K562 treated with DMSO at 1 percent for 12 hours (cell line): ENCODE data around the gene SLC27A6. TPM values are rescaled to one million over a fixed set of nuclear protein-coding genes. Genes with fewer than 3 reads are reported as not detected.

Experiments used
- total RNA-seq: library from RNA; unstranded; fragments of 300-600 nt; gene quantifications from 2 replicates; pipeline ENCODE4 v1.2.3, GENCODE V29; 2022; ENCODE audit not compliant: insufficient read depth

SLC27A6 gene, protein sequence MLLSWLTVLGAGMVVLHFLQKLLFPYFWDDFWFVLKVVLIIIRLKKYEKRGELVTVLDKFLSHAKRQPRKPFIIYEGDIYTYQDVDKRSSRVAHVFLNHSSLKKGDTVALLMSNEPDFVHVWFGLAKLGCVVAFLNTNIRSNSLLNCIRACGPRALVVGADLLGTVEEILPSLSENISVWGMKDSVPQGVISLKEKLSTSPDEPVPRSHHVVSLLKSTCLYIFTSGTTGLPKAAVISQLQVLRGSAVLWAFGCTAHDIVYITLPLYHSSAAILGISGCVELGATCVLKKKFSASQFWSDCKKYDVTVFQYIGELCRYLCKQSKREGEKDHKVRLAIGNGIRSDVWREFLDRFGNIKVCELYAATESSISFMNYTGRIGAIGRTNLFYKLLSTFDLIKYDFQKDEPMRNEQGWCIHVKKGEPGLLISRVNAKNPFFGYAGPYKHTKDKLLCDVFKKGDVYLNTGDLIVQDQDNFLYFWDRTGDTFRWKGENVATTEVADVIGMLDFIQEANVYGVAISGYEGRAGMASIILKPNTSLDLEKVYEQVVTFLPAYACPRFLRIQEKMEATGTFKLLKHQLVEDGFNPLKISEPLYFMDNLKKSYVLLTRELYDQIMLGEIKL
- total RNA-seq, result 1.2 TPM in 1 of 2 replicates, not detected in the other

DNA sequence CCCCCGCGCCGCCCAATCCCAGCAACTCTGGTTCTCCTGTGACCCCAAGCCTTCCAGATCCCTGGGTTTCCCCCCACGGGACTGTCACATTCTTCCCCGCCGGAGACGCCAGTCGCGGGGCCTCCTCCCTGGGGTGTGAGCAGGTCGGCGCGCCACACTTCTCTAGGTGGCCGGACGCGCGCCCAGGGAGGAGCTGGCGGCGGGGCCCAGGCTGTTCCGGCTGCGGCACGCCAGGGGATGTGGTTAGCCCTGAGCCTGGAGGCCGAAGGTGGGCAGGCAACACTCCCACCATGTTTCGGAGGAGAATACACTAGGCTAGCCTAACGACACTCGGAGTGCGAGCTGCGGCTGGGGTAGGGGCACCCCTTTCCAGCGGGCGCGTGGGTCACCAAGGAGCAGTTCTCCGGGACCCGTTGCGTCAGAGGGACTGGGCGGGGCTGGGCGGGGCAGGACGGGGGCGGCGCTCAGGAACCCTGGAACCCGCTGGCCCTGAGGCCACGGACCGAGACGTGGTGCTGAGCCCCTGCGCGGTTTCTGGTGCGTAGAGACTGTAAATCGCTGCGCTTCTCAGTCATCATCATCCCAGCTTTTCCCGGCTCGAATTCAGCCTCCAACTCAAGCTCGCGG lies at the start of gene SLC27A6:
TSS of gene SLC27A6 (plus strand) at position 478 of the 627 bp plus-strand sequence. CDS start 650 bp downstream, outside the sequence.

Other genes with a start within 250 kb of the SLC27A6 start
- 30.5 and 45.1 TPM in 2 replicates for gene ISOC1, start 129.3 kb downstream of the SLC27A6 start, total RNA-seq